ENCODE measurements around the gene GSK3A.
A peak's percentile ranks its signal among the peaks of the same experiment; 100 is the strongest.

Gene GSK3A

GRCh38 chr19:42280815-42281145 is 38.4 kb upstream of the GSK3A start:
- peak overlapping the region; percentile 68 for H3K4me3 ChIP-seq (ENCODE audit: severe bottlenecking)
- no peaks in the 10 kb centered on the region for H3K9me3 ChIP-seq (ENCODE audit: severe bottlenecking)
- H3K27ac ChIP-seq (ENCODE audit: poor library complexity, severe bottlenecking): peak overlapping the region; percentile 97
- peaks cover 43% of the 10 kb centered on the region for H3K4me1 ChIP-seq (ENCODE audit: insufficient read depth, poor library complexity, severe bottlenecking)
- no peaks in the 10 kb centered on the region for H3K27me3 ChIP-seq (ENCODE audit: insufficient read depth, poor library complexity, severe bottlenecking)
- TF ChIP-seq CTCF (IDR thresholded peaks at IDR 0.05; ENCODE audit: poor library complexity, severe bottlenecking): no peak
- ATAC-seq (ENCODE audit: low read depth) (no peak), DNase-seq (ENCODE audit: low spot score) (peak; percentile 69)
- H3K36me3 ChIP-seq (ENCODE audit: low read depth): peaks cover 16% of the 10 kb centered on the region

- Histone ChIP-seq H3K36me3 (ENCODE audit: low read depth) (peaks cover 23% of the 10 kb centered on the region), H3K27ac (ENCODE audit: poor library complexity, severe bottlenecking) (peak overlapping the region; percentile 97), H3K4me3 (ENCODE audit: severe bottlenecking) (peak overlapping the region; percentile 68), H3K4me1 (ENCODE audit: insufficient read depth, poor library complexity, severe bottlenecking) (peaks cover 44% of the 10 kb centered on the region), H3K27me3 (ENCODE audit: insufficient read depth, poor library complexity, severe bottlenecking) (no peaks in the 10 kb centered on the region), H3K9me3 (ENCODE audit: severe bottlenecking) (no peaks in the 10 kb centered on the region)
- ATAC-seq (ENCODE audit: low read depth) (peak; percentile 51), DNase-seq (ENCODE audit: low spot score) (peak; percentile 96)
- TF ChIP-seq CTCF (IDR thresholded peaks at IDR 0.05; ENCODE audit: poor library complexity, severe bottlenecking): peak; percentile 94
Measured at GRCh38 chr19:42279902-42280814, 37.8 kb upstream of the GSK3A start.

GRCh38 chr19:42279155-42279901 is 36.9 kb upstream of the GSK3A start:
- DNase-seq (ENCODE audit: low spot score) (no peak), ATAC-seq (ENCODE audit: low read depth) (no peak)
- H3K4me3 ChIP-seq (ENCODE audit: severe bottlenecking): peak overlapping the region; percentile 68
- no peak for TF ChIP-seq CTCF (IDR thresholded peaks at IDR 0.05; ENCODE audit: poor library complexity, severe bottlenecking)
- H3K27me3 ChIP-seq (ENCODE audit: insufficient read depth, poor library complexity, severe bottlenecking): no peaks in the 10 kb centered on the region
- peaks cover 31% of the 10 kb centered on the region for H3K36me3 ChIP-seq (ENCODE audit: low read depth)
- no peaks in the 10 kb centered on the region for H3K9me3 ChIP-seq (ENCODE audit: severe bottlenecking)
- peak overlapping the region; percentile 97 for H3K27ac ChIP-seq (ENCODE audit: poor library complexity, severe bottlenecking)
- H3K4me1 ChIP-seq (ENCODE audit: insufficient read depth, poor library complexity, severe bottlenecking): peaks cover 48% of the 10 kb centered on the region

GRCh38 chr19:42278452-42279154 is 36.2 kb upstream of the GSK3A start:
- ATAC-seq (ENCODE audit: low read depth) (no peak), DNase-seq (ENCODE audit: low spot score) (no peak)

More at GRCh38 chr19:42278452-42279154, 36.2 kb upstream of the GSK3A start:
- H3K27me3 ChIP-seq (ENCODE audit: insufficient read depth, poor library complexity, severe bottlenecking): no peaks in the 10 kb centered on the region
- no peak for TF ChIP-seq CTCF (IDR thresholded peaks at IDR 0.05; ENCODE audit: poor library complexity, severe bottlenecking)
- H3K4me3 ChIP-seq (ENCODE audit: severe bottlenecking): peak overlapping the region; percentile 3
- H3K27ac ChIP-seq (ENCODE audit: poor library complexity, severe bottlenecking): peak overlapping the region; percentile 97
- peaks cover 48% of the 10 kb centered on the region for H3K4me1 ChIP-seq (ENCODE audit: insufficient read depth, poor library complexity, severe bottlenecking)
- peaks cover 33% of the 10 kb centered on the region for H3K36me3 ChIP-seq (ENCODE audit: low read depth)
- no peaks in the 10 kb centered on the region for H3K9me3 ChIP-seq (ENCODE audit: severe bottlenecking)

Measured in RWPE2 (cell line).